Heart left ventricle (tissue), 16 donors: ENCODE results near the gene KCNAB2. TPM values are rescaled to one million over a fixed set of nuclear protein-coding genes. Genes with fewer than 3 reads are reported as not detected.

Experiments used
- ATAC-seq, 4 donors: fragments of 200-7000 bp; cut with Tn5 transposase; one replicate each; pipeline ENCODE4 v1.9.1; 2020 to 2022; ENCODE audit warnings: moderate library complexity in 4 of 4, mild to moderate bottlenecking in 3 of 4, moderate number of reproducible peaks in 1 of 4
- DNase-seq, 5 donors: peaks; one replicate each; pipeline ENCODE4 v3.0.0-alpha.2; 2020
- H3K27ac ChIP-seq, 12 donors: fragments of 200-600 bp; sonication (generic) in 4 of 12; one replicate each; pipeline versions ENCODE4 v1.5.0 to v1.8.0; 2016 to 2022; ENCODE audit warnings: mild to moderate bottlenecking in 2 of 12
- H3K27me3 ChIP-seq, 9 donors: fragments of 200-600 bp; sonication (generic) in 2 of 9; one replicate each; pipeline versions ENCODE4 v1.5.1 to v1.8.0; 2016 to 2022; ENCODE audit warnings: mild to moderate bottlenecking in 3 of 9
- H3K36me3 ChIP-seq, 9 donors: fragments of 200-600 bp; sonication (generic) in 2 of 9; one replicate each; pipeline versions ENCODE4 v1.5.0 to v1.8.0; 2018 to 2022; ENCODE audit warnings: mild to moderate bottlenecking in 2 of 9
- H3K4me1 ChIP-seq, 12 donors: fragments of 200-600 bp; sonication (generic) in 4 of 12; one replicate each; pipeline versions ENCODE4 v1.5.0 to v1.8.0; 2016 to 2022; ENCODE audit warnings: mild to moderate bottlenecking in 3 of 12
- H3K4me3 ChIP-seq, 12 donors: fragments of 200-600 bp; sonication (generic) in 4 of 12; one replicate each; pipeline versions ENCODE4 v1.5.0 to v1.8.0; 2017 to 2022; ENCODE audit warnings: mild to moderate bottlenecking in 9 of 12, moderate library complexity in 4 of 12
- H3K9me3 ChIP-seq, 12 donors: fragments of 200-600 bp; sonication (generic) in 4 of 12; one replicate each; pipeline versions ENCODE4 v1.5.0 to v1.8.0; 2016 to 2022; ENCODE audit warnings: mild to moderate bottlenecking in 1 of 12
- CTCF ChIP-seq, 12 donors: fragments of 200-600 bp; sonication (generic) in 4 of 12; IDR thresholded peaks; one replicate each; pipeline versions ENCODE4 v1.5.0 to v1.8.0; 2018 to 2022; ENCODE audit warnings: antibody characterized with exemption in 12 of 12, mild to moderate bottlenecking in 5 of 12
- POLR2A ChIP-seq, 2 donors: fragments of 450-650 bp; IDR thresholded peaks; one replicate each; pipeline ENCODE4 v1.6.1; 2017; ENCODE audit warnings: antibody characterized with exemption in 2 of 2, mild to moderate bottlenecking in 2 of 2, moderate library complexity in 2 of 2
- WGBS, 4 donors: extraction: QIAGEN DNeasy Blood & Tissue Kit in 2 of 4; methylation state at CpG; one replicate each; pipeline versions ENCODE4 v1.1.5 to v1.1.7; 2013 to 2018; 5-methylcytosine and 5-hydroxymethylcytosine counted together
- intact Hi-C, 10 donors: fragments of 100-400 bp; cut with DNase I; formaldehyde crosslinking; loops; one replicate each; pipeline versions ENCODE4 v1.11.1 to v1.14.2; 2022
- polyA plus RNA-seq, 2 donors: library from polyadenylated mRNA; stranded (reverse); fragments of 200-250 nt; gene quantifications; one replicate each; pipeline ENCODE4 v1.2.3, GENCODE V29; 2013
- total RNA-seq, 9 donors: library from RNA; depleted of rRNA in 2 of 9; stranded (reverse); fragments of >200 nt in 2 of 9; fragmentation: NEBNext Ultra II Directional in 3 of 9; extraction: Animal tissue kit (Norgen Biotek cat#: 25700) in 3 of 9; gene quantifications; one replicate each; pipeline versions ENCODE4 v1.1.0 to v1.2.4, GENCODE V29; 2016 to 2023
- donor health status: ischemic (EF 13 %, LVEDD 7.1; RV severe dilation, severe dysfunction).
- donor health status: healthy with polysubstance abuse.
- donor health status: DM: no; HTN: yes; CAD: no.
- donor health status: DM: no; HTN: no; CAD: no.
- donor health status: ischemic (EF 25% LVEDD 6.9; RV normal size, moderate dysfunction).
- donor health status: ischemic (EF 25% LVEDD 5.7; RV mildly dilated, moderate dysfunction).
- donor health status: healthy.
- donor health status: DM: yes; HTN: yes; CAD: no.
- donor health status: ischemic (EF 35%, LVEDD 5.7; RV mildly dilated, moderate dysfunction).
- donor health status: nonischemic (EF 11% LVEDD 7.7; RV severe dilation, severe dysfunction).
- donor health status: DM: yes; HTN: yes; CAD: no.
- donor health status: PGD.
- donor health status: ischemic (EF 29% LVEDD 5.4; RV normal size, mild dysfunction).
- donor health status: nonischemic (EF 23%, LVEDD 6.1; RV moderate dilation, normal function).

The KCNAB2 gene
- total and polyA plus RNA-seq, 11 donors: 10.7 to 51.4 (median 27.2) TPM

GRCh38 chr1:6023346-6023745, 22.3 kb upstream of the KCNAB2 start:
- Histone ChIP-seq H3K4me1 (peaks cover 0 to 28% (median 11%) of the 10 kb centered on the region in 12 donors), H3K27me3 (peaks cover 0 to 8% (median 0%) of the 10 kb centered on the region in 9 donors), H3K27ac (no peak overlapping the region), H3K9me3 (no peaks in the 10 kb centered on the region), H3K4me3 (no peak overlapping the region), H3K36me3 (no peaks in the 10 kb centered on the region)
- TF ChIP-seq POLR2A (IDR thresholded peaks at IDR 0.05) (no peak), CTCF (IDR thresholded peaks at IDR 0.05) (no peak)
- no peak for ATAC-seq
- 74 to 91% (median 84%) methylated on average over 5 of the region's 5 CpGs for WGBS, 4 donors
- intact Hi-C loops: no loop called here
- no peak for DNase-seq

- intact Hi-C loops: no loop called here
Measured at GRCh38 chr1:6024376-6024775, 21.3 kb upstream of the KCNAB2 start.

GRCh38 chr1:6025269-6026094, 20.2 kb upstream of the KCNAB2 start:
- peaks cover 0 to 39% (median 11%) of the 10 kb centered on the region in 12 donors for H3K4me1 ChIP-seq
- no peaks in the 10 kb centered on the region for H3K9me3 ChIP-seq
- peaks cover 0 to 10% (median 0%) of the 10 kb centered on the region in 9 donors for H3K36me3 ChIP-seq
- peak overlapping the region; percentile 31 to 89 (median 73) for H3K27ac ChIP-seq
- H3K4me3 ChIP-seq: peak overlapping the region in 11 of 12 donors; percentile 9 to 66 (median 38)
- peaks cover 0 to 8% (median 0%) of the 10 kb centered on the region in 9 donors for H3K27me3 ChIP-seq
- peak in 3 of 5 donors; percentile 22 to 63 (median 61) for DNase-seq
- intact Hi-C loops: no loop called here
- TF ChIP-seq POLR2A (IDR thresholded peaks at IDR 0.05): no peak
- TF ChIP-seq CTCF (IDR thresholded peaks at IDR 0.05): no peak
- ATAC-seq: peak; percentile 16 to 67 (median 30)
- WGBS, 4 donors: 36 to 55% (median 45%) methylated on average over 22 to 29 of the region's 29 CpGs

More at GRCh38 chr1:6024376-6024775, 21.3 kb upstream of the KCNAB2 start:
- TF ChIP-seq CTCF (IDR thresholded peaks at IDR 0.05): no peak
- TF ChIP-seq POLR2A (IDR thresholded peaks at IDR 0.05): no peak
- H3K9me3 ChIP-seq: no peaks in the 10 kb centered on the region
- DNase-seq: no peak
- ATAC-seq: no peak
- peaks cover 0 to 8% (median 0%) of the 10 kb centered on the region in 9 donors for H3K27me3 ChIP-seq
- peak overlapping the region in 1 of 12 donors; percentile 82 for H3K27ac ChIP-seq
- H3K36me3 ChIP-seq: peaks cover 0 to 3% (median 0%) of the 10 kb centered on the region in 9 donors
- WGBS, 4 donors: 86 to 96% (median 88%) methylated on average over 5 to 6 of the region's 6 CpGs
- no peak overlapping the region for H3K4me3 ChIP-seq
- H3K4me1 ChIP-seq: peaks cover 0 to 28% (median 11%) of the 10 kb centered on the region in 12 donors

- 26 to 84% (median 30%) methylated on average over 8 to 34 of the region's 34 CpGs for WGBS, 4 donors
- peak; percentile 84 to 93 (median 89) for DNase-seq
- no peaks in the 10 kb centered on the region for H3K9me3 ChIP-seq
- ATAC-seq: peak; percentile 86 to 95 (median 89)
- peak overlapping the region in 10 of 12 donors; percentile 32 to 66 (median 40) for H3K4me3 ChIP-seq
- intact Hi-C loops: no loop called here
- H3K27ac ChIP-seq: peak overlapping the region; percentile 31 to 89 (median 73)
- TF ChIP-seq CTCF (IDR thresholded peaks at IDR 0.05) (no peak), POLR2A (IDR thresholded peaks at IDR 0.05) (peak in 1 of 2 donors; percentile 19)
- H3K36me3 ChIP-seq: peaks cover 0 to 10% (median 0%) of the 10 kb centered on the region in 9 donors
- H3K4me1 ChIP-seq: peaks cover 0 to 44% (median 11%) of the 10 kb centered on the region in 12 donors
- peaks cover 0 to 8% (median 0%) of the 10 kb centered on the region in 9 donors for H3K27me3 ChIP-seq
Measured at GRCh38 chr1:6026095-6026809, 19.4 kb upstream of the KCNAB2 start.
